GM13976 (cell line): ENCODE results near the gene ARHGAP18.

Experiments
- DNase-seq: peaks from one replicate; pipeline ENCODE4 v3.0.0; 2012; ENCODE audit warnings: low spot score
- in situ Hi-C: fragments of 300-500 bp; cut with MboI; formaldehyde crosslinking; loops from one replicate; pipeline ENCODE4 v1.12.0; 2022; ENCODE audit warnings: low sequenced_read_pairs, mixed read lengths, inconsistent platforms; ENCODE audit not compliant: unreplicated experiment
- TF ChIP-seq, protein P1 (sequence below): IDR thresholded peaks from 2 replicates; pipeline ENCODE4 v1.5.1; 2012; ENCODE audit warnings: borderline replicate concordance, mild to moderate bottlenecking; ENCODE audit not compliant: insufficient read depth; ENCODE audit errors: extremely low read depth, missing control alignments, control extremely low read depth

The ARHGAP18 gene

GRCh38 chr6:129661536-129662405 is 48.2 kb downstream of the ARHGAP18 start:
- DNase-seq, result no peak
- in situ Hi-C loops, result no loop called here
- TF ChIP-seq, protein P1, sequence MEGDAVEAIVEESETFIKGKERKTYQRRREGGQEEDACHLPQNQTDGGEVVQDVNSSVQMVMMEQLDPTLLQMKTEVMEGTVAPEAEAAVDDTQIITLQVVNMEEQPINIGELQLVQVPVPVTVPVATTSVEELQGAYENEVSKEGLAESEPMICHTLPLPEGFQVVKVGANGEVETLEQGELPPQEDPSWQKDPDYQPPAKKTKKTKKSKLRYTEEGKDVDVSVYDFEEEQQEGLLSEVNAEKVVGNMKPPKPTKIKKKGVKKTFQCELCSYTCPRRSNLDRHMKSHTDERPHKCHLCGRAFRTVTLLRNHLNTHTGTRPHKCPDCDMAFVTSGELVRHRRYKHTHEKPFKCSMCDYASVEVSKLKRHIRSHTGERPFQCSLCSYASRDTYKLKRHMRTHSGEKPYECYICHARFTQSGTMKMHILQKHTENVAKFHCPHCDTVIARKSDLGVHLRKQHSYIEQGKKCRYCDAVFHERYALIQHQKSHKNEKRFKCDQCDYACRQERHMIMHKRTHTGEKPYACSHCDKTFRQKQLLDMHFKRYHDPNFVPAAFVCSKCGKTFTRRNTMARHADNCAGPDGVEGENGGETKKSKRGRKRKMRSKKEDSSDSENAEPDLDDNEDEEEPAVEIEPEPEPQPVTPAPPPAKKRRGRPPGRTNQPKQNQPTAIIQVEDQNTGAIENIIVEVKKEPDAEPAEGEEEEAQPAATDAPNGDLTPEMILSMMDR, result no peak

- TF ChIP-seq, protein P1, result no peak
- no peak for DNase-seq
- in situ Hi-C loops, result no loop called here
Measured at GRCh38 chr6:129660346-129660676, 49.7 kb downstream of the ARHGAP18 start.

- in situ Hi-C loops, result no loop called here
- DNase-seq, result no peak
- TF ChIP-seq, protein P1, result no peak
Measured at GRCh38 chr6:129659590-129660345, 50.2 kb downstream of the ARHGAP18 start.

- TF ChIP-seq, protein P1, result no peak
- no peak for DNase-seq
- in situ Hi-C loops, result no loop called here
Measured at GRCh38 chr6:129659167-129659566, 50.8 kb downstream of the ARHGAP18 start.

DNA sequence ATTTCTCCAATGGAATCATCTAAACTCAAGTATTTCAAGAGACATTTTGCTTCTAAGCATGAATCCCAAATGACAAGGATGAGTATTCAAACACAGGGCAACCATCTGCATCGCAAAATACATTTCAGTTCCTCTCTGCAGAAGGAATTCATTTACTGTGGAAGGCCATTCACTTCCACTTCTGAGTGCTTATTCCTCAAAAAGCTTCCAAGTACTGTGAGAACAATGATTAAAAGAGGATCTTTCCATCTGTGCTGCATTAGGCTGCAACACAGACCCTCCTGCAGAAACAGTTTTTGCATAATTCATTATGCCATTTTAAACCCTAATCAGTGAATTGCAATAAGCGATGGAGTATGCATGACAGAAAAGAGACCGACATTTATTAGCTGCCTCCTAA is 52.5 kb downstream of the ARHGAP18 start:
- TF ChIP-seq, protein P1, result no peak
- in situ Hi-C loops, result no loop called here
- DNase-seq, result no peak

DNA sequence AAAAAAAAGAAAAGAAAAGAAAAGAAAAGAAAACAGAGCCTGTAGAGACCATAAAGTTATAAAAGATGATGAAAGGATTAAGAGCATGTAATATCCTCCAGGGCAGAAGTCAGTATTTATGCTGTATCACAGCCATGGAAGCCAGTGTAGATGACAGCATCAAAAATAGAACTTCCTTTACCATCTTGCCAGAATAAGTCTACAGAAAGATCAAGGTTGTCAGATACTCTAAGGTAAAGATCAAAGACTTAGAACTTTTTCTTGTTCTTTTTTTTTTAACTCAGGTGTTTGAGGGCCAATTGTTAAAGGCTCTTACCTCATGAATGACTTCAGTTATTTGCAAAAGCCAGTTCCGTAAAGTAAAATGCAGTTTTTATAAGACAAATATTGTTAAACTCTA is 54.6 kb downstream of the ARHGAP18 start:
- DNase-seq, result no peak
- TF ChIP-seq, protein P1, result no peak
- in situ Hi-C loops, result no loop called here
